Epithelial cell of esophagus (primary cell): Measurements from ENCODE around the gene GAPDH.
"Not testable (repeated sequence)": the region's sequence is repeated elsewhere in the genome, so short reads cannot be mapped to it uniquely, and the experiment has no call there.

Source experiments
- DNase-seq: peaks from one replicate; pipeline ENCODE4 v3.0.0; 2010; ENCODE audit warnings: low read depth
- H3K4me3 ChIP-seq: 2 replicates; pipeline ENCODE4 v1.5.1; 2011; ENCODE audit warnings: mild to moderate bottlenecking, low read length, control low read depth
- TF ChIP-seq, protein P1 (sequence below): IDR thresholded peaks from 2 replicates; pipeline ENCODE4 v1.5.1; 2011; ENCODE audit warnings: low read depth, mild to moderate bottlenecking, low read length, control low read depth, inconsistent platforms; ENCODE audit not compliant: insufficient read depth; ENCODE audit errors: missing control alignments

GAPDH gene

DNA sequence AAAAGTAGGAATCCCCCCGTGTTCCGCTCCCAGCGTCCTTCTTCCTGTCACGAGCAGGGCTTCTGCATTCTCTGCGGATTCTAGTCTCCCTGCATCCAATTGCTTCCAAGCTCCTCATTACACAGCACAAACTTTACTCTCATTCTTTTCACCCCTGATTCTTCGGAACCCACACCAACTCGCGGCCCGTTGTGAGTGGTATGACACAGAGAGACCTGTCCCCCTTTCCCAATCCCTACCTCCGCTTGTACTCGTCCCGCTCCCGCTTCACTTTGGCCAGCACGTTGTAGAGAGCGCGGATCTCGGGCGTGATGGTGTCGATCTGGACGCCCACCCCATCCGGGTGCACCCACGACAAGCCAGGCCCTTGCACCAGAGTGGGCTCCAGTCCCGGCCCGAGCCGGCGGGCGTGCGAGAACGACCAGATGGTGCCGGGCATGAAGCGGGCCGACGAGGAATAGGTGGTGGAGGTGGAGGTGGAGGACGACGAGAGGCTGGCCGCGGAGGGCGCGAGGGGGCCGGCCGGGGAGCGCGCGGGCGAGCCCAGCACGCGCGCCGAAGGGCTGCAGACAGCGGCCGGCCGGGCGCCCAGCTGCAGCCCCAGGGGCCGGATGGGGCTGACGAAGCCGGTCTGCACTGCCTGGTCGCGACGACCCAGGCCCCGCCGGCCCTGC is 20.8 kb downstream of the GAPDH start:
- DNase-seq = no peak
- peak overlapping the region; percentile 11 for H3K4me3 ChIP-seq
- TF ChIP-seq, protein P1, sequence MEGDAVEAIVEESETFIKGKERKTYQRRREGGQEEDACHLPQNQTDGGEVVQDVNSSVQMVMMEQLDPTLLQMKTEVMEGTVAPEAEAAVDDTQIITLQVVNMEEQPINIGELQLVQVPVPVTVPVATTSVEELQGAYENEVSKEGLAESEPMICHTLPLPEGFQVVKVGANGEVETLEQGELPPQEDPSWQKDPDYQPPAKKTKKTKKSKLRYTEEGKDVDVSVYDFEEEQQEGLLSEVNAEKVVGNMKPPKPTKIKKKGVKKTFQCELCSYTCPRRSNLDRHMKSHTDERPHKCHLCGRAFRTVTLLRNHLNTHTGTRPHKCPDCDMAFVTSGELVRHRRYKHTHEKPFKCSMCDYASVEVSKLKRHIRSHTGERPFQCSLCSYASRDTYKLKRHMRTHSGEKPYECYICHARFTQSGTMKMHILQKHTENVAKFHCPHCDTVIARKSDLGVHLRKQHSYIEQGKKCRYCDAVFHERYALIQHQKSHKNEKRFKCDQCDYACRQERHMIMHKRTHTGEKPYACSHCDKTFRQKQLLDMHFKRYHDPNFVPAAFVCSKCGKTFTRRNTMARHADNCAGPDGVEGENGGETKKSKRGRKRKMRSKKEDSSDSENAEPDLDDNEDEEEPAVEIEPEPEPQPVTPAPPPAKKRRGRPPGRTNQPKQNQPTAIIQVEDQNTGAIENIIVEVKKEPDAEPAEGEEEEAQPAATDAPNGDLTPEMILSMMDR = no peak

DNA sequence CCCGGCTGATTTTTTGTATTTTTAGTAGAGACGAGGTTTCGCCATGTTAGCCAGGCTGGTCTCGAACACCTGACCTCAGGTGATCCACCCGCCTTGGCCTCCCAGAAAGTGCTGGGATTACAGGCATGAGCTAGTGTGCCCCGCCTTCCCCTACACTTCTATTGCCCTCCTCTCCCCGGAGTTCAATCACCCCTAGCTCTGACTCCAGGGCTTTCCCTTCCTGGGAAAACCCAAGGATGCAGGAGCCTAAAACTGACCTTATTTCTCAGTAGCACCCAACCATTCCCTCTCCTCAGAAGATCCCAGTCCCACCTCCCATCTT is 22.1 kb downstream of the GAPDH start:
- not testable (repeated sequence) for DNase-seq

DNA sequence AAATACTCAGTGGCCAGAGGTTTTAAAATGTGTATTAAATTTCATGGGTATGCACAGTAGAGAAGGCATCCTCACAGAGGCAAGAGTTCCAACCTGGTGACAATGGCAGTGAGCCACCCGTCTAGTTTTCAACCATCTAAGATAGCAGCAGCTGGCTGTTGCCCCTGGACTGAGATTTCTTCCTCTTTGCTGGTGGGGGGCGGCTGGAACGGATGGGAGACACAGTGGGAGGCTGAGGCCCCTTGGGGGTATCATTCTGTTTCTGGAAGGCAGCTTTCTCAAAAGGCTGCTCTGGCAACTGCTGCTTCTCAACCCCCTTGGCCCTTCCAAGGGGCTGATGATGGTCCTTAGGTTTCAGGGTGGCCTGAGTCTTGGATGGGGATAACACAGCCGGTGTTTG is 22.5 kb downstream of the GAPDH start:
- no peak for DNase-seq
- H3K4me3 ChIP-seq = no peak overlapping the region
- TF ChIP-seq, protein P1 = no peak

More for the DNA sequence above, 22.1 kb downstream of the GAPDH start:
- H3K4me3 ChIP-seq = not testable (repeated sequence)

GRCh38 chr12:6558014-6558760 is 23.9 kb downstream of the GAPDH start:
- TF ChIP-seq, protein P1 = peak; percentile 69
- H3K4me3 ChIP-seq = not testable (repeated sequence)
- peak; percentile 70 for DNase-seq

- no peak overlapping the region for H3K4me3 ChIP-seq
- DNase-seq = no peak
- TF ChIP-seq, protein P1 = no peak
Observed at GRCh38 chr12:6559500-6559899, 25.2 kb downstream of the GAPDH start.

DNA sequence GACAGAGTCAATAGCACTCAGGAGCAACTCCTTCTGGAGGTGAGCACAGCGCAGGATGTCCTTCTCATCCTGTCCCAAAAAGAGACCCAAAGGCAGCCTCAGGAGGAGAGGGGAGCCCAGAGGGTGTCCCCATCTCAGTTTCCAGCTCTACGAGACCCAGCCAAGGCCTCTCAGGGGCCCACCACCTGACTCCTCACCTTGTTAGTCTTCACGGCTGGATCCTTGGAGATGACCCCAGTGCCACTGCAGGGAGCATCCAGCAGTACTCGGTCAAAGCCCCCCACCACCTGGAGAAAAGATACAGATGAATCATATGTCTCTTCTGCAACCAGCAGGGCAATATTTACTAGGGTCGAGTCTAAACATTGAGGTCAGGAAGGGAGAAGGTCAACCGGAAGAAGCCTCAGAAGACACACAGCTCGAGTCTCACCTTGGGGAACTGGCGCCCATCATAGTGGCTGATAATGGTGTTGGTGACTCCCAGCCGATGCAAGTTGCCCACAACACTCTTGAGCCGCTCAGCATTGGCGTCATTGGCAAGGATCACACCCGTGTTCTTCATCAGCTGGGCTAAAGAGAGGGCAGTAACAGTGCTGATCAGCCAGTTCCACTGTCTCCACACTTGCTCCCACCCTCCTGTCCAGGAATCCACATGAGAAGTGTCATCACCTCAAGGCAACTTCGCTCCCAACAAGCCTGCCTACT is 26.3 kb downstream of the GAPDH start:
- TF ChIP-seq, protein P1 = no peak

DNA sequence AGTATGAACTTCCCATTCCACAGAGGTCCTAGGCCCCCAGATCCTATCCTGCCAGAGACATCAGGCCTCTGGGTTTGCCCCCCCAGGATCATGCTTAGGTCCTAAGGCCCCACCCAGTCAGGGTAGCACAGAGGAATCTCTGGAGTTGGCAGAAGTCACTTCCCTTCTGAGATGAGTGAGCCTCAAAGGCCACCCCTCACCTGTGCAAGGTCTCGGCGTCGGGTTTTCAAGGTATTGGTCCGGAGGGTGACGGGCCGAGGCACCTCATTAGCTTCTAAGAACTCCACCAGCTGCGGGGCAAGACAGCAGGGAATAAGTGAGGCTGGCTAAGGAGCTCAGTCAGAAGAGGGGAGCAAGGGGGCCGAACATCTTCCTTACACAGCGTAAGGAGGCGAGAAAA is 28.6 kb downstream of the GAPDH start:
- no peak for DNase-seq
- H3K4me3 ChIP-seq = no peak overlapping the region
- TF ChIP-seq, protein P1 = no peak

More for the DNA sequence above, 26.3 kb downstream of the GAPDH start:
- H3K4me3 ChIP-seq = no peak overlapping the region
- DNase-seq = no peak
